HG02678 (cell line): Measurements from ENCODE around the gene IER5.
A peak's percentile ranks its signal among the peaks of the same experiment; 100 is the strongest.
"Not testable (repeated sequence)": the region's sequence is repeated elsewhere in the genome, so short reads cannot be mapped to it uniquely, and the experiment has no call there.

Source experiments
- ATAC-seq: cut with Tn5 transposase; IDR thresholded peaks from one replicate; pipeline ENCODE4 v1.9.1; 2021; ENCODE audit warnings: mild to moderate bottlenecking, moderate library complexity; ENCODE audit not compliant: unreplicated experiment

IER5 gene

GRCh38 chr1:181113059-181113641 is 24.6 kb downstream of the IER5 start:
- no peak for ATAC-seq

GRCh38 chr1:181114574-181115367 is 26.3 kb downstream of the IER5 start:
- no peak for ATAC-seq

GRCh38 chr1:181115368-181115684 is 26.8 kb downstream of the IER5 start:
- no peak for ATAC-seq

- not testable (repeated sequence) for ATAC-seq
Observed at GRCh38 chr1:181115971-181116370, 27.5 kb downstream of the IER5 start.

GRCh38 chr1:181116819-181117390 is 28.4 kb downstream of the IER5 start:
- no peak for ATAC-seq

- no peak for ATAC-seq
Observed at GRCh38 chr1:181117648-181118449, 29.3 kb downstream of the IER5 start.

GRCh38 chr1:181119093-181119989 is 30.8 kb downstream of the IER5 start:
- no peak for ATAC-seq

GRCh38 chr1:181120924-181121323 is 32.4 kb downstream of the IER5 start:
- ATAC-seq = no peak

- ATAC-seq = no peak
Observed at GRCh38 chr1:181121498-181121897, 33.0 kb downstream of the IER5 start.

- no peak for ATAC-seq
Observed at GRCh38 chr1:181122222-181122621, 33.7 kb downstream of the IER5 start.

- ATAC-seq = no peak
Observed at GRCh38 chr1:181123173-181123572, 34.7 kb downstream of the IER5 start.

- ATAC-seq = no peak
Observed at GRCh38 chr1:181124291-181124751, 35.8 kb downstream of the IER5 start.

GRCh38 chr1:181126289-181126688 is 37.8 kb downstream of the IER5 start:
- no peak for ATAC-seq

GRCh38 chr1:181126871-181127587 is 38.5 kb downstream of the IER5 start:
- ATAC-seq = no peak

- ATAC-seq = no peak
Observed at GRCh38 chr1:181127898-181128453, 39.5 kb downstream of the IER5 start.

- peak; percentile 47 for ATAC-seq
Observed at GRCh38 chr1:181128592-181129497, 40.3 kb downstream of the IER5 start.

GRCh38 chr1:181129771-181130606 is 41.5 kb downstream of the IER5 start:
- no peak for ATAC-seq
